Tibial nerve (tissue), 4 donors: ENCODE data around the gene ALKBH7. TPM values are rescaled to one million over a fixed set of nuclear protein-coding genes. Genes with fewer than 3 reads are reported as not detected.
A peak's percentile ranks its signal among the peaks of the same experiment; 100 is the strongest.
"Not testable (repeated sequence)": the region's sequence is repeated elsewhere in the genome, so short reads cannot be mapped to it uniquely, and the experiment has no call there.

Experiments used
- DNase-seq, 2 donors: peaks; one replicate each; pipeline ENCODE4 v3.0.0-alpha.2; 2019; ENCODE audit warnings: low spot score in 2 of 2
- H3K27ac ChIP-seq, 4 donors: fragments of 200-600 bp; sonication (generic) in 3 of 4; one replicate each; pipeline ENCODE4 v1.5.1; 2017 to 2019; ENCODE audit warnings: mild to moderate bottlenecking in 1 of 4
- H3K27me3 ChIP-seq, 2 donors: fragments of 200-600 bp; sonication (generic) in 1 of 2; one replicate each; pipeline versions ENCODE4 v1.5.1 to v1.6.0; 2017 to 2019
- H3K36me3 ChIP-seq, 3 donors: fragments of 200-600 bp; sonication (generic); one replicate each; pipeline ENCODE4 v1.5.1; 2018 to 2019
- H3K4me1 ChIP-seq, 4 donors: fragments of 200-600 bp; sonication (generic) in 3 of 4; one replicate each; pipeline ENCODE4 v1.5.1; 2017 to 2019
- H3K4me3 ChIP-seq, 4 donors: fragments of 200-600 bp; sonication (generic) in 3 of 4; one replicate each; pipeline ENCODE4 v1.5.1; 2017 to 2019; ENCODE audit warnings: mild to moderate bottlenecking in 1 of 4, moderate library complexity in 1 of 4
- H3K9me3 ChIP-seq, 4 donors: fragments of 200-600 bp; sonication (generic) in 3 of 4; one replicate each; pipeline ENCODE4 v1.5.1; 2017 to 2019
- CTCF ChIP-seq, 5 experiments: fragments of 200-600 bp in 3 of 5; fragments of 450-650 bp in 2 of 5; sonication (generic) in 3 of 5; IDR thresholded peaks; one replicate each; pipeline ENCODE4 v1.5.1; 2016 to 2019; ENCODE audit warnings: antibody characterized with exemption in 5 of 5, mild to moderate bottlenecking in 3 of 5, moderate library complexity in 2 of 5
- EP300 ChIP-seq, 2 donors: sonication (generic); formaldehyde crosslinking; IDR thresholded peaks; one replicate each; pipeline ENCODE4 v1.6.1; 2017; ENCODE audit warnings: antibody characterized with exemption in 2 of 2, mild to moderate bottlenecking in 1 of 2
- POLR2A ChIP-seq, 2 donors: fragments of 450-650 bp; IDR thresholded peaks; one replicate each; pipeline ENCODE4 v1.6.1; 2017; ENCODE audit warnings: antibody characterized with exemption in 2 of 2, mild to moderate bottlenecking in 2 of 2, moderate library complexity in 2 of 2
- WGBS, 2 donors: methylation state at CpG; one replicate each; pipeline ENCODE4 v1.1.5; 2018; 5-methylcytosine and 5-hydroxymethylcytosine counted together
- total RNA-seq, 4 donors: library from RNA; depleted of rRNA; stranded (reverse); fragments of >200 nt; gene quantifications; one replicate each; pipeline ENCODE4 v1.1.0, GENCODE V29; 2016

Gene ALKBH7
- total RNA-seq, 4 donors from 2014 or later: 54.0 to 77.6 (median 70.4) TPM

DNA sequence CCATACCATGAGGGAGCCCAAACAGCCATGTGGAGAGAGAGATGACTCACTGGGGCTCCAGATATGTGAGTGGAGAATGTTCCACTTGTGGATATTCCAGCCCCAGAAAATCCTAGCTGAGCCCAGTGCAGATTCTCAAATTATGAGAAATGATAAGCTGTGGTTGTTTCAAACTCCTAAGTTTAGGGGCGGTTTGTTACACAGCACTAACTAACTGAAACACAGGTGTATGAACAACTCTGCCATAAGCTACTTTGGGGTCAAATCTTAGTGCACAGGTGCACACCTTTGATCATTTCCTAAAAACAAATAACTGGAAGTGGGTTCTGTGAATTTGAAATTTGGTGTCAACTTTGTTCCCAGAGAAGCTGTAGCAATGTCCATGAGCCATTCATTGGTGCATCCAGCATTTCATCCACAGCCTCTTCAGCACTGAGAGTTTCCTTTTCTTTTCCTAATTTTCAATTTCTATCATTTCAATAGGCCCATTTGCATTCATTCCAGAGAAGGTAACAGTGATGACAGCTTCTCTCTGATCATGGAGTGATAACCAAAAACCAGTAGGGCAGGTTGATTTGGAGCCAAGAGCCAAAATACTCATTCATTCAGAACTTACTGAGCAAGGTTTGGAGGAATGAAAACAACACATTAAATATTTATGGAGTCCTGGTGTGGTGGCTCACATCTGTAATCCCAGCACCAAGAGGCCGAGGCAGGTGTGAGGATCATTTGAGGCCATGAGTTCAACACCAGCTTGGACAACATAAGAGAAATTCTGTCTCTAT lies 20.0 kb upstream of the ALKBH7 start:
- H3K27ac ChIP-seq: no peak overlapping the region
- peaks cover 0 to 4% (median 0%) of the 10 kb centered on the region in 4 donors for H3K9me3 ChIP-seq
- H3K36me3 ChIP-seq: no peaks in the 10 kb centered on the region
- no peak for DNase-seq
- no peak overlapping the region for H3K4me3 ChIP-seq
- no peaks in the 10 kb centered on the region for H3K4me1 ChIP-seq
- H3K27me3 ChIP-seq: no peaks in the 10 kb centered on the region
- TF ChIP-seq POLR2A (IDR thresholded peaks at IDR 0.05) (no peak), CTCF (IDR thresholded peaks at IDR 0.05) (no peak), EP300 (IDR thresholded peaks at IDR 0.05) (no peak)
- WGBS, 2 donors: 84 to 100% methylated on average over 2 of the region's 2 CpGs

DNA sequence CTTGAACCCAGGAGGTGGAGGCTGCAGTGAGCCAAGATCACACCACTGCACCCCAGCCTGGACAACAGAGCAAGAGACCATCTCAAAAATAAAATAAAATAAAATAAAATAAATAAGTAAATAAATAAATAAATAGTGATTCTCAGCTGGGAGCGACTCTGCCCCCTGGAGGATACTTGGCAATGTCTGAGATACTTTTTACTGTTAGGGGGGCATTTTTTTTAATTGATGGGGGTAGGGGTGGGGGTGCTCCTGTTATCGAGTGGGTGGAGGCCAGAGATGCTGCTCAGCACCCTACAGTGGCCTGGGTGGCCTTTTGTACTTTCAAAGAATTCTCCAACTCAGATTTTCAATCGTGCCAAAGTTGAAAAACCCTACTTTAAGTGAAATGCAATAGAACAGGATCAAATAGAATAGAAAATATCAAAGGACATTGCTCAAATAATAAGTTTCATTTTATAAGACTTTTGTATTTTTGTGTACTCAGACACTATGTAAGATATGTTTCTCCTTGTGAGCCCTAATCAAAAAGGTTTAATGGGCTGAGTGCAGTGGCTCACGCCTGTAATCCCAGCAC lies 18.4 kb upstream of the ALKBH7 start:
- TF ChIP-seq EP300 (IDR thresholded peaks at IDR 0.05) (no peak), POLR2A (IDR thresholded peaks at IDR 0.05) (no peak), CTCF (IDR thresholded peaks at IDR 0.05) (peak in 3 of 5 experiments; percentile 30 to 40 (median 34))
- 52 to 53% methylated on average over 4 of the region's 4 CpGs for WGBS, 2 donors
- H3K36me3 ChIP-seq: no peaks in the 10 kb centered on the region
- DNase-seq: no peak
- no peak overlapping the region for H3K4me3 ChIP-seq
- no peaks in the 10 kb centered on the region for H3K4me1 ChIP-seq
- H3K27ac ChIP-seq: no peak overlapping the region
- H3K9me3 ChIP-seq: peaks cover 0 to 4% (median 0%) of the 10 kb centered on the region in 4 donors
- H3K27me3 ChIP-seq: no peaks in the 10 kb centered on the region

GRCh38 chr19:6355321-6356040 lies 17.1 kb upstream of the ALKBH7 start:
- not testable (repeated sequence) for DNase-seq, H3K27ac ChIP-seq, H3K4me1 ChIP-seq, H3K27me3 ChIP-seq, H3K4me3 ChIP-seq, H3K9me3 ChIP-seq, H3K36me3 ChIP-seq
- WGBS, 2 donors: 93% methylated on average over 18 to 19 of the region's 46 CpGs

DNA sequence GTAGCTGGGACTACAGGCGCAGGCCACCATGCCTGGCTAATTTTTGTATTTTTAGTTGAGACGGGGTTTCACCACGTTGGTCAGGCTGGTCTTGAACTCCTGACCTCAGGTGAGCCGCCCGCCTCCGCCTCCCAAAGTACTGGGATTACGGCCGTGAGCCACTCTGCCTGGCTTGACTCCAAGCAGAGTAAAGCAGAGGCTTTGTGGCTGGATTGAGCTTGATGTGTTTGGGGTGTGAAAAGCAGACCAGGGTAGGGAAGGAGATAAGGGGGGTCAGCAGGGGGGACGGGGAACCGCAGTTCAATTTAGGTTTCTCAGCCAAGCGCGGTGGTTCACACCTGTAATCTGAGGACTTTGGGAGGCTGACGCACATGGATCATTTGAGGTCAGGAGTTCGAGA lies 15.4 kb upstream of the ALKBH7 start:
- no peak for DNase-seq
- 85 to 90% methylated on average over 14 of the region's 14 CpGs for WGBS, 2 donors
- Histone ChIP-seq H3K27ac (no peak overlapping the region), H3K4me1 (peaks cover 0 to 3% (median 0%) of the 10 kb centered on the region in 4 donors), H3K36me3 (no peaks in the 10 kb centered on the region), H3K9me3 (peaks cover 0 to 1% (median 0%) of the 10 kb centered on the region in 4 donors), H3K4me3 (no peak overlapping the region), H3K27me3 (no peaks in the 10 kb centered on the region)
- TF ChIP-seq EP300 (IDR thresholded peaks at IDR 0.05) (no peak), POLR2A (IDR thresholded peaks at IDR 0.05) (no peak), CTCF (IDR thresholded peaks at IDR 0.05) (no peak)

DNA sequence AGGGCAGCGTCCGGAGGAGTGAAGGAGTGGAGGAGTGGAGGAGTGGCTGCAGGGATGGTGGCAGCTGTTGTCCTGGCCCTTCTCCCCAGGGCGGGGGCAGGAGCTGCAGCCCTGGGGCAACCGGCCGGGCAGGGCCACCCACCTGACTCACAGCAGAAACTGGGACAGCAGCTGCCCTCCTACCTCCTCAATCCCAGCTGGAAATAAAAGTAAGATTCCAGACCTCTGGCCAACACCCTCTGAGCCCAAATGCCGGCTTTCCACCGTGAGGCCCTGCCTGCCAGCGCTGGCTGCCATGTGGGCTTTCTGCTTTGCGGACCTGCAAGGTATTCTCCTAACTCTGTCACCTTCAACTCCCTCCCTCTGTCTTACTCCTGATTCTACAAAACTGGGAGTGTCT lies 14.6 kb upstream of the ALKBH7 start:
- Histone ChIP-seq H3K4me3 (no peak overlapping the region), H3K27ac (no peak overlapping the region), H3K27me3 (no peaks in the 10 kb centered on the region), H3K4me1 (peaks cover 0 to 11% (median 0%) of the 10 kb centered on the region in 4 donors), H3K36me3 (no peaks in the 10 kb centered on the region), H3K9me3 (no peaks in the 10 kb centered on the region)
- WGBS, 2 donors: 43 to 49% methylated on average over 9 of the region's 9 CpGs
- TF ChIP-seq POLR2A (IDR thresholded peaks at IDR 0.05) (no peak), CTCF (IDR thresholded peaks at IDR 0.05) (no peak), EP300 (IDR thresholded peaks at IDR 0.05) (no peak)
- no peak for DNase-seq
